ENCODE data around the gene SLN.

DNA sequence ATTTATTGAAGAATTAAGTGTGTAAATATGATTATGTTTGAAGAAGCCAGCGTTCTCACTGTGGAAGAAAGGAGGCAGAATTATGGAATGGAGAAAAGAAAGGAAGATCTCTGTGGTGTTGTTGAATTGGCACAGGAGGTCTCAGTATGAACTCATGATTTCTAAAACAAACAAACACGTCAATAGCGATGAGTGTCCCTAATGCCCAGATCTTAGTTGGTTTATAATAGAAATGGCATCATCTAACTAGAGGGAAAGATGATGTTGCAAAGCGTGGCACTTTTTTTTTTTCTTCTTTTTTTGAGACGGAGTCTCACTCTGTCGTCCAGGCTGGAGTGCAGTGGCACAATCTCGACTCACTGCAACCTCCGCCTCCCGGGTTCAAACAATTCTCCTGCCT is 39.2 kb upstream of the SLN start:
- TF ChIP-seq CTCF (IDR thresholded peaks at IDR 0.05) (no peak), POLR2A (IDR thresholded peaks at IDR 0.05) (no peak)
